Kidney (tissue), 14 donors: ENCODE measurements around the gene COX6A2. TPM values are rescaled to one million over a fixed set of nuclear protein-coding genes. Genes with fewer than 3 reads are reported as not detected.

ENCODE experiments used
- DNase-seq, 5 donors: peaks; one replicate each; pipeline ENCODE4 v3.0.0-alpha.2; 2013 to 2020
- FAIRE-seq: peaks from 2 replicates; lab custom pipeline; 2012; peaks lifted over from hg19 to GRCh38; lab: Jason Lieb, UNC
- H3K27ac ChIP-seq, 2 donors: one replicate each; pipeline ENCODE4 v1.7.0; 2013; ENCODE audit warnings: low read depth in 2 of 2, low read length in 2 of 2, inconsistent platforms in 1 of 2
- H3K27me3 ChIP-seq: one replicate; pipeline ENCODE4 v1.7.1; 2013; ENCODE audit warnings: low read length, inconsistent platforms; ENCODE audit not compliant: control insufficient read depth, insufficient read depth
- H3K36me3 ChIP-seq, 3 donors: one replicate each; pipeline versions ENCODE4 v1.7.0 to v1.7.1; 2013; ENCODE audit warnings: low read length in 3 of 3, control low read depth in 1 of 3, inconsistent platforms in 1 of 3; ENCODE audit not compliant: insufficient read depth in 3 of 3, control insufficient read depth in 2 of 3
- H3K4me1 ChIP-seq, 3 donors: one replicate each; pipeline versions ENCODE4 v1.7.0 to v1.7.1; 2013; ENCODE audit warnings: low read length in 3 of 3, inconsistent platforms in 1 of 3, low read depth in 1 of 3; ENCODE audit not compliant: control insufficient read depth in 2 of 3, insufficient read depth in 2 of 3
- H3K4me3 ChIP-seq, 3 donors: one replicate each; pipeline versions ENCODE4 v1.7.0 to v1.8.1; 2013; ENCODE audit warnings: low read length in 3 of 3, control low read depth in 1 of 3, inconsistent platforms in 1 of 3
- H3K9ac ChIP-seq, 3 donors: one replicate each; pipeline versions ENCODE4 v1.7.0 to v1.7.1; 2013; ENCODE audit warnings: low read length in 3 of 3, control low read depth in 1 of 3, inconsistent platforms in 1 of 3
- H3K9me3 ChIP-seq, 3 donors: one replicate each; pipeline versions ENCODE4 v1.7.0 to v1.7.1; 2013; ENCODE audit warnings: low read length in 3 of 3, control low read depth in 1 of 3, inconsistent platforms in 1 of 3; ENCODE audit not compliant: control insufficient read depth in 2 of 3, insufficient read depth in 1 of 3
- CTCF ChIP-seq: IDR thresholded peaks from 3 replicates; pipeline ENCODE4 v1.5.1; 2012; ENCODE audit warnings: mild to moderate bottlenecking, moderate library complexity, borderline replicate concordance; ENCODE audit not compliant: insufficient read depth; ENCODE audit errors: extremely low read depth
- intact Hi-C: fragments of 100-400 bp; cut with DNase I; formaldehyde crosslinking; loops from one replicate; pipeline ENCODE4 v1.11.1; 2022
- polyA plus RNA-seq: library from polyadenylated mRNA; stranded (reverse); fragments of 350-450 nt; fragmentation: Illumina TruSeq; extraction: RNeasy Lipid Tissue Mini Kit (QIAGEN cat#74804); gene quantifications from one replicate; pipeline ENCODE4 v1.2.3, GENCODE V29; 2014; ENCODE audit warnings: low read depth, low replicate concordance; ENCODE audit not compliant: insufficient read depth
- total RNA-seq: library from RNA; stranded (reverse); fragmentation: NEBNext Ultra II Directional; extraction: Animal tissue kit (Norgen Biotek cat#: 25700); gene quantifications from one replicate; pipeline ENCODE4 v1.2.1, GENCODE V29; 2021
- donor health status: control.
- donor health status: control.
- donor health status: control.
- donor health status: control.
- donor health status: control.
- donor health status: DM: yes; HTN: yes; CAD: no.
- donor health status: Normal renal cell carcinoma (clear cell type).

The COX6A2 gene
- total and polyA plus RNA-seq, 2 donors from 2014 or later, result 5.5 TPM; not detected in 1

DNA sequence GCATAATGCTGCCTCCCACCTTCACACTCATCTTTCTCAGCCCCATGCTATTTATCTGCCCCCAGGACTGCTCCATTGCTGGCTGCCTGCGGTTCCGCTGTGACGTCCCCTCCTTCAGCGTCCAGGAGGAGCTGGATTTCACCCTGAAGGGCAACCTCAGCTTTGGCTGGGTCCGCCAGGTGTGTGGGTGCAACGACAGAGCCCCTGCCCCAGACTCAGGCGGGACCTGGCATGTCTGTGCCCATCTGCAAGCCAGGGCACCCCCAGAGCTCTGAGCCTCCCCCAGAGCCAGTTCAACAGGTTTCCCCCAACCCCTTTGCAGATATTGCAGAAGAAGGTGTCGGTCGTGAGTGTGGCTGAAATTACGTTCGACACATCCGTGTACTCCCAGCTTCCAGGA lies 48.0 kb downstream of the COX6A2 start:
- Histone ChIP-seq H3K9ac (no peak overlapping the region), H3K4me3 (no peak overlapping the region), H3K9me3 (peaks cover 0 to 3% (median 0%) of the 10 kb centered on the region in 3 donors), H3K4me1 (no peaks in the 10 kb centered on the region), H3K27ac (no peak overlapping the region), H3K27me3 (no peaks in the 10 kb centered on the region), H3K36me3 (no peaks in the 10 kb centered on the region)
- intact Hi-C loops, result no loop called here
- FAIRE-seq (no peak), DNase-seq (no peak)
- no peak for TF ChIP-seq CTCF

Other genes with a start within 250 kb of the COX6A2 start
- gene FUS, start 248.2 kb downstream of the COX6A2 start, total RNA-seq, result 333 TPM
- 180 TPM for gene FUS, start 248.2 kb downstream of the COX6A2 start, polyA plus RNA-seq
- 26.5 TPM for gene PYCARD, start 225.6 kb downstream of the COX6A2 start, total RNA-seq
- 14.8 TPM for gene PYCARD, start 225.6 kb downstream of the COX6A2 start, polyA plus RNA-seq
- gene TRIM72, start 214.2 kb downstream of the COX6A2 start, total RNA-seq, result 0.06 TPM
- 0.11 TPM for gene TRIM72, start 214.2 kb downstream of the COX6A2 start, polyA plus RNA-seq
- not detected for gene PYDC1, start 211.2 kb downstream of the COX6A2 start, total RNA-seq
- not detected for gene PYDC1, start 211.2 kb downstream of the COX6A2 start, polyA plus RNA-seq
- gene ITGAM, start 168.4 kb downstream of the COX6A2 start, total RNA-seq, result 18.9 TPM
- gene ITGAM, start 168.4 kb downstream of the COX6A2 start, polyA plus RNA-seq, result 1.2 TPM
- gene ITGAX, start 73.2 kb downstream of the COX6A2 start, total RNA-seq, result 11.9 TPM
- gene ITGAX, start 73.2 kb downstream of the COX6A2 start, polyA plus RNA-seq, result 0.37 TPM
- 0.13 TPM for gene ITGAD, start 35.0 kb downstream of the COX6A2 start, total RNA-seq
- gene ITGAD, start 35.0 kb downstream of the COX6A2 start, polyA plus RNA-seq, result not detected
- gene ZNF843, start 14.4 kb upstream of the COX6A2 start, total RNA-seq, result 1.4 TPM
- 0.67 TPM for gene ZNF843, start 14.4 kb upstream of the COX6A2 start, polyA plus RNA-seq
- 9.6 TPM for gene ARMC5, start 31.1 kb upstream of the COX6A2 start, total RNA-seq
- 10.9 TPM for gene ARMC5, start 31.1 kb upstream of the COX6A2 start, polyA plus RNA-seq
- 54.4 TPM for gene TGFB1I1, start 43.8 kb upstream of the COX6A2 start, total RNA-seq
- gene TGFB1I1, start 43.8 kb upstream of the COX6A2 start, polyA plus RNA-seq, result 27.5 TPM
- gene SLC5A2, start 54.8 kb upstream of the COX6A2 start, total RNA-seq, result 4.8 TPM
- gene SLC5A2, start 54.8 kb upstream of the COX6A2 start, polyA plus RNA-seq, result 208 TPM
- gene RUSF1, start 80.0 kb upstream of the COX6A2 start, total RNA-seq, result 69.2 TPM
- gene RUSF1, start 80.0 kb upstream of the COX6A2 start, polyA plus RNA-seq, result 51.8 TPM
- not detected for gene AHSP, start 99.5 kb upstream of the COX6A2 start, total RNA-seq
- gene AHSP, start 99.5 kb upstream of the COX6A2 start, polyA plus RNA-seq, result not detected